ENCODE results near the gene MMAA.
A peak's percentile ranks its signal among the peaks of the same experiment; 100 is the strongest.
"Not testable (repeated sequence)": the region's sequence is repeated elsewhere in the genome, so short reads cannot be mapped to it uniquely, and the experiment has no call there.

MMAA gene

DNA sequence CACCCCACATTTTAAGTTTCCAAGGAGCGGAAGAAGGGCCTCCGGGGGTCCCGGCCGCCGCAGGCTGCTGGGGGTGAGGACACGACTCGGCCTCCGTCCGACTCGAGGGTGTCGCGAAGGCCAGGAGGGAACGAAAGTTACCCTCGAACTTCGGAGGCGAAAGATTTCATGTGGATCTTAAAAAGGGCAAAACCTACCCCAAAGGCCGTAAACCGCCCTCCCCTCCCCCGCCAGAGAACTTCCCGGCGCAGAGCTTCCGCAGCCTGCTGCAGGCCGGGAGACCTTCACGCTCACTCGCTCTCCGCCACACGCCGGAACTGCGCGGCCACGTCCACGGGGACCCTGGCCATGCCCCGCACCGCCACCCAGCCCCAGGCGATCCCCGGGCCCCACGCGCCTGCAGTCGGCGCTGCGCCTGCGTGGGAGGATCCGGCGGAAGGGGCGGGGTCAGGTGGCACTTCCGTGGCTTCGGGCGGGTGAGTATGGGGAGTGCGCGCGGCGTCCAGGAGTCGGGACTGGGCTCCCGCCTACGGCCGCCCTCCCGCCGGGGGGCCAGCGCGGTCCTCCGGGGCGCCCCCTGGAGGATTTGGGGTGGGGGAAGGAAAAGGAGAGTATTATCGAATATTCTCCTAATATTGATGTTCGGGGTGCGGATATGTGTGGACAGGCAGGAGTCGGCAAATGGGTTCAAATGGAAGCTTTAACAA, at the start of gene MMAA:
Gene MMAA (plus strand): TSS at position 454 of the 707 bp plus-strand sequence. CDS start 19,755 bp downstream, outside the sequence.
- FAIRE-seq: no peak

DNA sequence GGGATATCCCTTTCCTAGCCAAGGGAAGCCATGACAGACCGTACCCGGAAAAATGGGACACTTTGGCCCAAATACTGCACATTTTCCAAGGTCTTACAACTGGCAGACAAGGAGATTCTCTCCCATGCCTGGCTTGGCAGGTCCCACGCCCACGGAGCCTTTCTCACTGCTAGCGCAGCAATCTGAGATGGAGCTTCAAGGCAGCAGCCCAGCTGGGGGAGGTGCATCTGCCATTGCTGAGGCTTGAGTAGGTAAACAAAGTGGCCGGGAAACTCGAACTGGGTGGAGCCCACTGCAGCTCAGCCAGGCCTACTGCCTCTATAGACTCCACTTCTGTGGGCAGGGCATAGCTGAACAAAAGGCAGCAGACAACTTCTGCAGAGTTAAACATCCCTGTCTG, 44.6 kb upstream of the MMAA start:
- not testable (repeated sequence) for FAIRE-seq

DNA sequence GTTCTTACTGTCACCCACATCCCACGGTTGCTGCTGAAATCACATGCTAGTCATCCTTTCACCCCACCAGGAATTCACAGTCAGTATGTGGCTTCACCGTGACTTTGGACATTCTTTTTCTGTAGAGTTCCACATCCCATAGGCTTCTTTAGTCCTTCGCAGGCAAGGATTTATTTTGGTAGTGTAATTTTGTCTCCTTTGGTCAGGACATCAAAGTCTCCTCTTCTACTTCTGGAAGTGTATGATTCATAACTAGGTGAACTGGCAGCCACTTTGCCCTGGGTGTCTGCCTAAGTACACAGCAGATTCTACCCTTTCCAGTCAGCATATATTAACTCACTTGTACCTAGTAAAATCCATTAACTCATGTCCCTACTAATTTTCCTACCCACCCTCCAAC, 38.3 kb upstream of the MMAA start:
- FAIRE-seq: no peak

DNA sequence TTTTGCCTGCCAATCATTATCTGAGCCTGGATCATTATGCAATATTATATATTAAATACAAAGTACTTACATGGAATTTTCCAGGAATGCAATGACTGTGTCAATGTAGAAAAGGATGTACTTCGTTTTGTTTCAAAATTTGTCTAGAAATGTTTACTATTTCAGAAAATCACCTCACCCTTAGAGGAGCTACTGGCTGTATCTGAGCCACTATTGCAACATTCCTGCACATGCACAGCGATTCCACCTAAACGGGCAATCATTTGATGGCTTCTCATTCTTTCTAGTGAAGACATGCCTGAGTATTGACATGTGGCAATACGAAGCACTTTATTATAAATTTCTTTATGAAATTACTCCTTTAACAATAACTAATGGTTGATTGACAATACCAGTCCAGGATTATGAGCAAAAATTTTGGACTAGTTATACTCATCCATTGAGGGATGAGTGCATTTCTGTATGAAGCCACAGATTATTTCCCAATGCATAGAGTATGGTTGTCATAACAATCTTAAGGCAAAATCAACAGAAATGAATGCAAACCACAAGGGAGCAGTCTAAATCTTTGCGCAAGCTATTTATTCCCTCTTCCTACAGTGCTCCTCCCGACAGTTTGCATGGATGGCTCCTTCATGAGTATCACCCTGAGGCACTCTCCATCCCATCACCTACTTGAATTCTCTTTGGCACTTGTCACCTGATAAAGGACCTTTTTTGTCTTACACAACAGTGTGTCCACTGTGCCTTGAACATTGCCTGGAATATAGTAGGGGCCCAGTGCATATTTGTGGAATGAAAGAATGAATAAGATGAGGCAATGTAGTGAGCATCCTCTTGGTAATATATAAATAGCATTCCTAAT, 35.8 kb upstream of the MMAA start:
- no peak for FAIRE-seq

DNA sequence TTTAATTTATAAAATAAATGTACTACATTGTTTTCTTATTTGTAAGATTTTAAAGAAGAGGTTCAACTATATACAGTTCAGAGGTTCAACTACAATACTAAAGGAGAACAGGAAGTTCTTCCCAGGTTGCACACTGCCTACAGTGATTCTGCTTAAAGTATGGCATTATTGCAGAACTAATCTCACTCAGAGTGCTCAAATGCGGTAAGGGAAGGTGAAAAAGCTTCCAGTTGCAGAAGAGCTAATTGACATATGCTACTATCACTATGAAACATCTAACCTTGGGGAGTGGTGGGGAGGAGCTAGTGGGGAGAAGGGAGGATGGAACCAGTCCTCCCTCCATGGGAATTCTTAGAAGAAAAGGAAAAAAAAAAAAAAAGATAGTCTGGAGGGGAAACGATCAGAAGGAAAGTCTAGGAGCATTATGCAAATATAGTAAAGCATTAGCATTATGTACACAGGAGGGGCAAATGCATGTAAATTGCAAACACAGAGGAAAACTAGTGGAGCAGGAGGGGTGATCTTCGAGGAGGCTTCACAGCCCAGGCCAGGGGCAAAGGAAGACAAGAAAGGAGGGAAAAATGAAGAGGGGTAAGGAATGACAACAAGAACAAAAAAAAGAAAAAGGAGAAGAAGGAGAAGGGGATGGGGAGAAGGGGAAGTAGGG, 32.0 kb upstream of the MMAA start:
- FAIRE-seq: no peak

DNA sequence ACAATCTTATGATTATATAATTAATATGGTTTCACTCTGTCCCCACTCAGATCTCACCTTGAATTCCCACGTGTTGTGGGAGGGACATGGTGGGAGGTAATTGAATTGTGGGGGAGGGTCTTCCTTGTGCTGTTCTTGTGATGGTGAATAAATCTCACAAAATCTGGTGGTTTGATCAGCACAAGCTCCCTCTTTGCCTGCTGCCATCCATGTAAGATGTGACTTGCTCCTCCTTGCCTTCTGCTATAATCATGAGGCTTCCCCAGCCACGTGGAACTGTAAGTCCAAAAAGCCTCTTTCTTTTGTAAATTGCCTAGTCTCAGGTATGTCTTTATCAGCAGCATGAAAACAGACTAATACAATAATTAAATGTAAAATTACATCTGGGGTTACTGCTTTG, 29.8 kb upstream of the MMAA start:
- FAIRE-seq: not testable (repeated sequence)

DNA sequence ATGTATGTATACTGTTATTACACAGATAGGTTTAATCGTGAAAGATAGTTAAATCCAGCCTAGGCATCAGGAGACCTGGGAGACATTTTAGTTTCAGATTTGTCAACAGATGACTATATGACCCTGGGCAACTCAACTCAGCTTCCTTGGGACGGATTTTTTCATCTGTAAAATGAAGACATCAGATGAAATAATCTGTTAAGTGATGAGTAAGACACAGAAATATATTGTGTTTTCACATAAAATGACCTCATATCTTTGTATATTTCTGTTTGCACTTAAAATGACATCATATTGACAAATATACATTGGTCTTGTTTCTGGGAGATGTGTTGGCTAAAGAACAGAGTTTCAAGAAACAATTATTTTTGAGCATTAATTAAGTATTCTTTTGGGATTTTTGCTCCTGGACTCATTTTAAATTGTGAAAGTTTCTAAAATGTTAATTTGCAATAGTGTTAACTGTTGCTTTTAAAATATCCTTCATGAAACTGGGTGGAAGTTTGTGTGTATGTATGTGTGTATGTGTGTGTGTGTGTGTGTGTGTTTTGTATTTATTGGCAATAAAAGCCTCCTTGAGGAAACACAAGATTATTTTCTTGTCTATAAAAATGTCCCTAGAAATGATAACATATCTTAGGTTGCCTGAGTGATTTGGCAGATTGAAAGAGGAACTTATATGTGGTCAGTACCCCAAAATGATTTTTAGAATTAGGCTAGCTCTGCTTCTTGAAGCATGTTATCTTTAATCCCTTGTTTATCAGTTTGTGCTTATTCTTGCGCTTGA, 29.1 kb upstream of the MMAA start:
- no peak for FAIRE-seq

DNA sequence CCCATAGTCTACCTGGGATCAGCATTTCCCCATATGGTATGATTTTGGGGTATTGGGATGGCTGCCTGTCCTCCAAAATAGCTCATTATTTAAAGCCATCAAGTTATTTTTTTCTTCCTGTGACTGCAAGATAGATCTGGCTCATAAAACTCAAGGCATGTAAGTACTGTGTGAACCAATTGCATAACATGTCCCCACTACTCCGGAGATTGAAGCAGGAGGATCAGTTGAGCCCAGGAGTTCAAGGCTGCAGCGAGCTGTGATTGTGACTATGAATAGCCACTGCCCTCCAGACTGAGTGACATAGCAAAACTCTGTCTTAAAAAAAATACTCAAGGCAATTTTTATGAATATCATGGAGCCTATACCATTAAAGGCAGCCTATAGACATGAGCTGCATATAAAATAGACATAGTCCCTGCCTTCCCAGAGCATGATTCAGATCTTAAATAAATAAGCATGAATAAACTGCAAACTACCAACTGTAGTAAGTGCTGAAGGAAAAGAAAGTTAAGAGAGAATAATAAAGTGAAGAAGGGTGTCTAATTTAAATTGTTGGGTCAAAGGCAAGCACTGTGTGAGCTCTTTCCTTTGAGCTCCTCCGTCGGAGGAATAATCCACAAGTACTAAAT, 16.9 kb upstream of the MMAA start:
- no peak for FAIRE-seq

DNA sequence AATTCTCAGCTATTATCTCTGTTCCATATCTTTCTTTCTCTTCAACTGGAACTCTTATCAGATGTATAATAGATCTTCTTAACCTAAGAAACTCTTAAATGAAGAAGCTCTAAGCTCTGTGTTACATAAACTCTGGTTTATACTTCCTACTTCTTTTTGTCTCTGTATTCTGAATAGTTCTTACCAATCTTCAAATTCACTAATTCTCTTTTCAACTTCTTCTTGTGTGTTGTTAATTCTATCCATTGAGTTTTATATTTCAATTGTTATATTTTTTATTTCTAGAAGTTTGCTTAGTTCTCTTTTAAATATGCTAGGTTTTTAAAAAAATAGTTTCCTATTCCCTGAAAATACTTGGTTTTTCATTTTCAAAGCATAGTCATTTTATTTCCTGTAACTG, 13.2 kb upstream of the MMAA start:
- FAIRE-seq: no peak

DNA sequence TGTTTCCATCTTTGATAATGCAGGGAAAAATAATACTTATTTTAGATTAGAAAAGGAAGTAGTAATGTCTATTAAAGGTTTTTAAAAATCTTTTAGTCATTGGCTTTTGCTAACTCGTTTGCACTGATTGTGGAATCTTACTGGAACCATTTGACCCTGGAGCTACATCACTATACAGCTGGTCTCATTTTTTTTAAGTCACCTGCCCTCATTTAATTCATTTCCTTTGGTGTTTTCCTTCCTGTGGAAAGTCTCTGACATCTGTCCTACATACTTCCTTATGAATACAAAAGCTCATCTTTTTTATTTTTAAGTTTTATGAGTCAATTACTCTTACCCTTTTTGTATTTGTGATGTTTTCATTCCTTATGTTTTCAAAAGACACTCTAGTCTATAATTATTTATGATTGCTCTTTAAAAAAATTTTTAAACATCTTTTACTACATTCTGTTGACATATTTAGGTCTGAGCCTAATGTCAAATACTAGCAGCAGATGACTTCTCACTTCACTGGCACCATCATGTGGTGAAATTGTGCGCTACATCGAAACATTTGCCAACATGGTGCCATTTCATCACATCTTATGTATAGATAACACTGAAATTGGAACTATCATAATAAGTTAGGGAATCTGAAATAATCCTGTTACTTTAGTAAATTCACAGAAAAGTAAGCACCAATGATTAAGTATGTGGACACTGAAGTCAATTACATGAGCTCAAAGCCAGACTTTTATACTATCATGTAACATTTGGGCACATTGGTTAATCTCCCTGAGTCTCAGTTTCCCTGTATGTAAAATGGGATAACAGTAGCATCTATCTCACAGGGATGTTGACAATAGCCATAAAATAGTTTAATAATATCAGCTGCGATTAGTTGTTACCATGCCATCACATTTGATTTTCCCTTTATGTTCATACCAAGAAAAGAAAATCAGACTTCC, 9.4 kb upstream of the MMAA start:
- FAIRE-seq: peak; percentile 99

DNA sequence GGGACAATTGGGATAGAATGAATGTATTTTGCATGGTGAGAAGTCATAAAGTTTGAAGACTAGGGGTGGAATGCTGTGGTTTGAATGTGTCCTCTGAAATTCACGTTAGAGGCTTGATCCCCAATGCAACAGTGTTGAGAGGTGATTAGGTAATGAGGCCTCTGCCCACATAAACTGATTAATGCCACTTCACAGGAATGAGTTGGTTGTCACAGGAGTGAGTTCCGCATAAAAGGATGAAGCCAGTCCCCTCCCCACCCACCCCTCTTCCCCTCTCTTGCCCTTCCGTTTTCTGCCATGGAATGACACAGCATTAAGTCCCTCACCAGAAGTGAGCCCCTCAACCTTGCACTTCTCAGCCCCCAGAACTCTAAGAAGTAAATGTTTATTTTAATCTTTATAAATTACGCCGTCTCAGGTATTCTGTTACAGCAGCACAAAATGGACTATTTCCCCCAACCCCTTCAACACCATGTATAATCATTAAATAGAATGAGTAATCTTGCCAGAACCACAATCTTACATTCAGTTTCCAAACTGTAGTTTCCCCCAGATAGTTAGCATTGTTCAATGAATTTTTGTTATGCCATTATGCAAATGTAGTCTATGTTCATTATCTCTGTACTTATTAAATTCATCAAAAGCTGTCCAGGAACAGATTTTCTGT, 5.5 kb upstream of the MMAA start:
- FAIRE-seq: no peak

DNA sequence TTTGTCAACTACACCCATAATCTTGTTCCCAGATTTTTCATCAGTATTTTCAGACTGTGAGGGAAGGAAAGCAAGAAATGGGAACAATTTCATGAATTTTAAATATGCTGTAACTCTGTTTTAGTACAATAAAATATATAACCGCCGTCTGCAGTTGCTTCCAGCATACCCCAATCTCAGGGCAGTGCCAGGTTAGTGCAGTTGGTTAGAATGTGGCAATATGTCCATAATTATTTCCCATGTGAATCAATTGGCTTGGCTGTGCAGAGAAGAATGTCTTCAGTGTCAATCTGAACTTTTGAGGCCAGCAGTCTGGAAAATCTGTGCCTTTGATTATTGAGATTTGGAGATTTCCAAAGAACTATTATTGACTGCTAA, 5.0 kb upstream of the MMAA start:
- FAIRE-seq: no peak

DNA sequence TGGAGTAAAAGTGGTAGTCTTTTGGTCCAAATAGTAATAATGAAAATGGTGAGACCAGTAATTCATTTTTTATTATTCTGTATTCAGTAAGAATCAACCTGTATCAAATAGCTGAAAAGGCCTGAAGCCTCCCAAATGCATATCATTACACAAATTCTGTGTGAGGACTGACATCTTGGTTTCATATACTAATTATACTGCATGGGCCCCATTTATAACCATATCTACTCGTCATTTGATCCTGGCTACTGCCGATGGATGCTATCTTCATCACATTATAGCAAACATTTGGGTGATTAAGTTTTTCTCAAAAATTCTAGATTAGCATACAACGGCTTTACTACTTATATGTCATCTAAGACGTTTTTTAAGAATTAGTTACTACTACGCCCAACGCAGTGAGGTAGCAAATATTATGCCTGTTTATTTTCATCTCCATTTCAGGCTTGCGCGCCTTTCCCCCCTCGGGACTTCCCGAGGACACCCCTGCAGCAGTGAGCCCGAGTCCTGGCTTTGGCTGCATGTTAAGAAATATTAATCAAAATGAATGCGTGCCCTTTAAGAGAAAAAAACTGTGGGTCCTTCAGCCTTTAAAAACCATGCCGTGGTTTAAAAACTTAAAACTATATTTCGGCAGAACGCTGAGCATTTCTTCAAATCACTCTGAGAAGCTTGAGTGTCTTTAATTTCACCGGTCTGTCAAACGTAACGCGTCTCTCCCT, 814 bp upstream of the MMAA start:
- peak; percentile 75 for FAIRE-seq

DNA sequence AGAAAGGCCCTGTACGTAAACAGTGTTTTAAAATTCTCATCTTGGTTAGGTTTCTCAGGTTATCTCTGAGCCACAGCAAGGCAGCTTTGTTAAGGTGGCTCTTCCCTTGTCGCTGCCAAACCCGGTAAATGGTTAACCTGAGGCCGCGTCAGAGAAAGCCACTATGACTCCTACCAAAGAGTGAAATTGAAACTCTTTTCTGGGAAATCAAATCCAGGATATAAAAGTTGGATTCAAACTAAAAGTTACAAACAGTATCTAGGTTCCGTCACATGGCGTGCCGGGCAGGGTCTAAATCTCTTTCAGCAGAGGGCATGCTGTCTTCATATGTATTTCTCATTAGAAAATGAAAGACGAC, 433 bp downstream of the MMAA start:
- FAIRE-seq: peak; percentile 95

DNA sequence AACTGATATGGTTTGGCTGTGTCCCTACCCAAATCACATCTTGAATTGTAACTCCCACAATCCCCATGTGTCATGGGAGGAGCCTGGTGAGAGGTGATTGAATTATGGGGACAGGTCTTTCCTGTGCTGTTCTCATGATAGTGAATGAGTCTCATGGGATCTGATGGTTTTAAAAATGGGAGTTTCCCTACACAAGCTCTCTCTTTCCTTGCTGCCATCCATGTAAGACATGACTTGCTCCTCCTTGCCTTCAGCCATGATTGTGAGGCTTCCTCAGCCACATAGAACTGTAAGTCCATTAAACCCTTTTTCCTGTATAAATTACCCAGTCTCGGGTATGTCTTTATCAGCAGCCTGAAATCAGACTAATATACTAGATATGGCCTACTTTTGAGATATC, 2.9 kb downstream of the MMAA start:
- not testable (repeated sequence) for FAIRE-seq

DNA sequence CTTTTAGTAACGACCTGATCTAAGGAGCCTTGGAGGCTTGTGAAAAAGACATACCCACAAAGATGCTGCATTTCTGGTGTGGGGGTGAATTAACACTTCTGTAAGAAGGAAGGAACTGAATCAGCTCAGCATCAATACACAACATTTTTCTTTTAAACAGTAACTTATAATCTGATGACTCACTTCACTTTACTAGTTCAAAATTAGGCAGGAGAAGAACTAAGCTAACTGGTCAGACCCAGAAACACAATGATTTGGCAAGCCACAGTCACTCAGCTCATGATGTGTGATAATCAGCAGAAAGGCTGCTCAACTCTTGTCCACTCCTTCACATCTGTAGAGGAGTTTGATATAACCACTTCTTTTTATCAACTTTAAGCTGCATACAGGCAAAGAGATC, 4.6 kb downstream of the MMAA start:
- FAIRE-seq: peak; percentile 66

DNA sequence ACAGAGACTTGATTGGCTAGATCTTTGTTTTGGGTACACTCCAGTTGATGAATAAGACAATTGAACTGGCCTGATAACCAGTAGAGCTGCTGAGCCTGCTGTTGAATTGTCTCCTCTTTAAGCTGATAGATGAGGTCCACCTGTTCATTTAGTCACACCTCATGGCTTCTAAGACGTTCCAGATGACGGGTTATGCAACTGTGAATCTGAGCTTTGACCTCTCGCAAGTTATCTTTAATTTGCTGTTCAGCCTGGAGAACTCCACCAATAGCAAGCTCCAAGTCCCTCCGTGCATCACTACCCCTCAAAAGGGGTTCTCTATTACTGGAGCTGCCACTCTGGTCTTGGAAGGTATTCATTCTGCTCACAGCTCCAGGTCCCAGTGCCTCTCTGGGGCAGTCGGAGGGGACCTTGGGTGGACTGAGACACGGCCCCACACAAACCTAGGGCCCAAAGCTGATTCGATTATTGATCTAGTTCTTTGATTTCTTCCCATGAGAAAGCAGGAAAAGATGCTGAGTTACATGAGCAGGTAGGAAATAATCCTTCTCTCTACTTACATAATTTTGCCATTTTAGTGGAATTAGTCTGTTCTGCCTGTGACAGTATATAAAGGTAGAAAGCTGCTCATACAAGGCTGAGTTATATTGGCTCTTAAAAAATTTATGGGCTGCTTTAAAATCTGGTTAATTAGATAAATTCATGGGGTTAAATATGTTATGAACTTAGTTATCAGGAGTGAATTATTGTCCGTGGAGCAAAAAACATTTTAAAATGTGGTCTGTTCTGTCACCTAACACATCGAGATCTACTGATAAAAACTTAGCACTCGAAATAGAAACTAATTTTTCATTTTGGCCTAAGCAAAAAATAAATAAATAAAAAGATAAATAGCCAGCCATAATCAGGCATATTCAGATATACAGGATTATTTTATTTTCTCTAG, 6.8 kb downstream of the MMAA start:
- no peak for FAIRE-seq

DNA sequence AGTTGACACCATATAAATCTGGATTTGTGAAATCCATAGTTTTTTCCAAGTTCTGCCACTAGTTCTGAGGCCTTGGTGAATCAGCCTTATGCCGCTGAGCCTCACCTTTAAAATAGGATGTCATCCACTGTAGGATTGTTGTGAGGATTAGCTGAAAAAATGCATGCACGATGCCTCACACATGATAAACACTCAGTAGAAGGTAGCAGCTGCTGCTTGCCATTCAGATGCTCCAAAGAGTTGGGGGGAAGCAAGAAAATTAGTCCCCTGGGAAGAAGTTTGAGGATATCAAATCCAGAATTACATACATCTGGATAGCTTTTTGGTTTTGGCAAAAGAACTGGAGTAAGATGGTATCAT, 7.4 kb downstream of the MMAA start:
- peak; percentile 53 for FAIRE-seq

DNA sequence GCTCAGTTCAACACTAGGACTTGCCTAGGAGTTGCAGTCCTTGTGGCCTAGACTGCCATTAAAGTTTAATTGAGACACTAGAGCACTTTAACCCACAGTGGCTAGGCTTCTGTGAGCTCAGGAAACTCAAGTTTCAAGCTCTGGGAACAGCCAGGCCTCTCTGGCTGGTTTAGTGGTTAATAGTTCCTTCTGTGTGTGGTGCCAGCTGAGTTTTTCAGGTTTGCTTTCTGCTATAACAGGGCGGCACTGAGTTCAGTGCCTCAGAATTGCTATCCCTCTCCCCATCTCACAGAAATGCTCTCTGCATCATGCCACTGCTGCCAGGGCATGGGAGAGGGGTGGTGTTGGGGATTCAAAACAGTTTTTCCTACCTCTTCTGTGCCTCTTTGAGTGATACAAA, 15.9 kb downstream of the MMAA start:
- FAIRE-seq: no peak

All from islet of Langerhans (tissue), 1 donor.